ENCODE results near the gene TSHR. TPM values are rescaled to one million over a fixed set of nuclear protein-coding genes. Genes with fewer than 3 reads are reported as not detected.

Gene TSHR
- total RNA-seq, 1 experiment from 2014 or later: not detected

DNA sequence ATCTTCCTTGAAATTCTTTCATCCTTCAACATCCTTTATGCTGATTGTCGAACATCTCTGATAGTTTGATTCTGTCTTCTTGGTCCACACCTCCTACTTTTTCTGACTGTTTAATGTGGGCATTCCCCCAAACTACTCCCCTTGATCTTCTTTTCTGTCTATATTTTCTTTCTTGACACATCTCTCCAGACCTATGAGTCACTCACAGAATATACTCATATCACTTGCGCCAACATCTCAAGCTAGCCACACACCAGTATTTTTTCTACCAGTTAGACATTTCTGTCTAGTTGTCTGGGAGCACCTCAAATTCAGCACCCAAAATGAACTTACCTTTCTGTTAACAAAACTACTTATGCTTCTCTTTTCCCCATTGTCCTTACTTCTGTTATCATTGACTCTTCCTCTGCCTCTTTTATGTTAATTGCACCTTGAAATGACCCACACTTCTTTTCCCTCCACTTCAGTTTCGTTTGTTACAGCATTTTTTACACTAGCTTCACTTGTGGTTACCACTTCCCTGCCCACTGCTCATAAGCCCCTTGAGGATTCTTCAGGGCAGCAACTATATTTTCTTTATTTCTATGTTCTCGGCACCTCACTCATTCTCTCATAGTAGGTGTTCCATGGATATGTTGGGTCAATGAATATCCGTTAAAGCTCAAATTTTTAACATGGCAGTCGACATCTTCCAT lies 33.5 kb downstream of the TSHR start:
- ChIA-PET CTCF (interaction anchor here (1.4 to 4.1 kb wide), 2 partner anchors 8 to 175 kb away, joined by 4 to 39 read pairs; no protein-coding TSS in a partner anchor), POLR2A (no interaction called here)
- BruUV-seq (replicated peaks): no TSS peak

DNA sequence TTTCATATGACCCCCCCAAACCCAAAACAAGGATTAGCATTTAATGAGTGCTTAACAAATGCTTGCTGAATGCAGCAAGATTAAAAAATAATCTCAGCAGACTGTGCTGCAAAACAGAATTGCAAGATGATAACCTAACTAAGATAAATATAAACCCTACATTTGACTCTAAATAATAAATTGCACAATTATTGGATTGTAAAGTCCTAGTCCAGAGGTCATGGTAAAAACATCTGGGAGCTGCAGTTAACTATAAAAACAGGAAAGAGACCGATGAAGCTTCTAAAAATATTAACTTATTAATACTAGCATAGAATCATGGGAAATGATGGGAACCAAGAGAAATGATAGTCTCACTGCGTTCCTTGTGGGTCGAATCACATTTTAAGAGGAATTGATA lies 37.2 kb downstream of the TSHR start:
- ChIA-PET POLR2A (no interaction called here), RAD21 (ENCODE audit: low non-redundant PET in 1 of 2, low total read pairs in 2 of 2, uncharacterized antibody in 2 of 2, unreplicated experiment in 2 of 2) (no interaction called here), CTCF (no interaction called here)
- Histone ChIP-seq H3K4me2 (ENCODE audit: low read length) (no peak overlapping the region), H3K9me2 (ENCODE audit: insufficient read depth) (no peaks in the 10 kb centered on the region), H3K27ac (ENCODE audit: low read depth, low read length) (no peak overlapping the region), H3K4me3 (replicated peaks in 1 of 2; ENCODE audit: low read depth in 1 of 2, low read length in 2 of 2) (no peak overlapping the region), H2AFZ (ENCODE audit: low read depth, low read length, poor library complexity, severe bottlenecking) (no peak overlapping the region), H3K27me3 (ENCODE audit: insufficient read depth, low read length) (peaks cover 27% of the 10 kb centered on the region; the same call in 1 of the 2 replicates), H3K9ac (ENCODE audit: low read length) (no peak overlapping the region), H3K36me3 (ENCODE audit: control insufficient read depth in 1 of 2, insufficient read depth in 2 of 2, low read length in 2 of 2) (no peaks in the 10 kb centered on the region), H3K79me2 (ENCODE audit: insufficient read depth, low read length) (no peaks in the 10 kb centered on the region), H3K9me3 (ENCODE audit: control insufficient read depth in 1 of 2, insufficient read depth in 1 of 2, low read depth in 1 of 2, low read length in 2 of 2) (no peaks in the 10 kb centered on the region), H4K20me1 (ENCODE audit: insufficient read depth) (no peaks in the 10 kb centered on the region), H3K4me1 (ENCODE audit: control insufficient read depth in 1 of 2, insufficient read depth in 2 of 2, low read length in 2 of 2) (peaks cover 0 to 4% of the 10 kb centered on the region in 2 experiments; a peak in 2 of 4 replicates)
- no TSS peak for BruUV-seq (replicated peaks)
- DNase-seq (ENCODE audit: low read depth, low spot score): no peak
- intact Hi-C loops (cut with micrococcal nuclease): loop anchor here (10.0 kb wide), 1 partner anchor 938 kb away; no protein-coding TSS in a partner anchor
- no peak for ATAC-seq
- TF ChIP-seq SP1 (IDR thresholded peaks at IDR 0.05; ENCODE audit: low read depth) (no peak), RAD21 (IDR thresholded peaks at IDR 0.05; ENCODE audit: low read depth) (no peak), EZH2phosphoT487 (IDR thresholded peaks at IDR 0.05; ENCODE audit: borderline replicate concordance) (no peak), CEBPB (IDR thresholded peaks at IDR 0.05; ENCODE audit: low read depth) (no peak), CBX3 (IDR thresholded peaks at IDR 0.05; ENCODE audit: low read depth) (no peak), SIN3A (IDR thresholded peaks at IDR 0.05; ENCODE audit: low read depth) (no peak), ZFX (IDR thresholded peaks at IDR 0.05) (no peak), POLR2A (IDR thresholded peaks at IDR 0.05; ENCODE audit: borderline replicate concordance, extremely low read depth, insufficient read depth, insufficient read length) (no peak), JUND (IDR thresholded peaks at IDR 0.05) (no peak), FOSL1 (IDR thresholded peaks at IDR 0.05; ENCODE audit: low read depth) (no peak), YY1 (IDR thresholded peaks at IDR 0.05; ENCODE audit: extremely low read depth, insufficient replicate concordance, low read depth, low read length) (no peak), SRF (IDR thresholded peaks at IDR 0.05; ENCODE audit: low read depth) (no peak), ELF1 (IDR thresholded peaks at IDR 0.05; ENCODE audit: borderline replicate concordance, low read depth) (no peak)
- TF ChIP-seq, protein P1, sequence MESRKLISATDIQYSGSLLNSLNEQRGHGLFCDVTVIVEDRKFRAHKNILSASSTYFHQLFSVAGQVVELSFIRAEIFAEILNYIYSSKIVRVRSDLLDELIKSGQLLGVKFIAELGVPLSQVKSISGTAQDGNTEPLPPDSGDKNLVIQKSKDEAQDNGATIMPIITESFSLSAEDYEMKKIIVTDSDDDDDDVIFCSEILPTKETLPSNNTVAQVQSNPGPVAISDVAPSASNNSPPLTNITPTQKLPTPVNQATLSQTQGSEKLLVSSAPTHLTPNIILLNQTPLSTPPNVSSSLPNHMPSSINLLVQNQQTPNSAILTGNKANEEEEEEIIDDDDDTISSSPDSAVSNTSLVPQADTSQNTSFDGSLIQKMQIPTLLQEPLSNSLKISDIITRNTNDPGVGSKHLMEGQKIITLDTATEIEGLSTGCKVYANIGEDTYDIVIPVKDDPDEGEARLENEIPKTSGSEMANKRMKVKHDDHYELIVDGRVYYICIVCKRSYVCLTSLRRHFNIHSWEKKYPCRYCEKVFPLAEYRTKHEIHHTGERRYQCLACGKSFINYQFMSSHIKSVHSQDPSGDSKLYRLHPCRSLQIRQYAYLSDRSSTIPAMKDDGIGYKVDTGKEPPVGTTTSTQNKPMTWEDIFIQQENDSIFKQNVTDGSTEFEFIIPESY (IDR thresholded peaks at IDR 0.05; ENCODE audit: extremely low read depth, insufficient replicate concordance, low read length): no peak
- TF ChIP-seq, protein P2, sequence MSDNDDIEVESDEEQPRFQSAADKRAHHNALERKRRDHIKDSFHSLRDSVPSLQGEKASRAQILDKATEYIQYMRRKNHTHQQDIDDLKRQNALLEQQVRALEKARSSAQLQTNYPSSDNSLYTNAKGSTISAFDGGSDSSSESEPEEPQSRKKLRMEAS (IDR thresholded peaks at IDR 0.05): no peak
- TF ChIP-seq, protein P3, sequence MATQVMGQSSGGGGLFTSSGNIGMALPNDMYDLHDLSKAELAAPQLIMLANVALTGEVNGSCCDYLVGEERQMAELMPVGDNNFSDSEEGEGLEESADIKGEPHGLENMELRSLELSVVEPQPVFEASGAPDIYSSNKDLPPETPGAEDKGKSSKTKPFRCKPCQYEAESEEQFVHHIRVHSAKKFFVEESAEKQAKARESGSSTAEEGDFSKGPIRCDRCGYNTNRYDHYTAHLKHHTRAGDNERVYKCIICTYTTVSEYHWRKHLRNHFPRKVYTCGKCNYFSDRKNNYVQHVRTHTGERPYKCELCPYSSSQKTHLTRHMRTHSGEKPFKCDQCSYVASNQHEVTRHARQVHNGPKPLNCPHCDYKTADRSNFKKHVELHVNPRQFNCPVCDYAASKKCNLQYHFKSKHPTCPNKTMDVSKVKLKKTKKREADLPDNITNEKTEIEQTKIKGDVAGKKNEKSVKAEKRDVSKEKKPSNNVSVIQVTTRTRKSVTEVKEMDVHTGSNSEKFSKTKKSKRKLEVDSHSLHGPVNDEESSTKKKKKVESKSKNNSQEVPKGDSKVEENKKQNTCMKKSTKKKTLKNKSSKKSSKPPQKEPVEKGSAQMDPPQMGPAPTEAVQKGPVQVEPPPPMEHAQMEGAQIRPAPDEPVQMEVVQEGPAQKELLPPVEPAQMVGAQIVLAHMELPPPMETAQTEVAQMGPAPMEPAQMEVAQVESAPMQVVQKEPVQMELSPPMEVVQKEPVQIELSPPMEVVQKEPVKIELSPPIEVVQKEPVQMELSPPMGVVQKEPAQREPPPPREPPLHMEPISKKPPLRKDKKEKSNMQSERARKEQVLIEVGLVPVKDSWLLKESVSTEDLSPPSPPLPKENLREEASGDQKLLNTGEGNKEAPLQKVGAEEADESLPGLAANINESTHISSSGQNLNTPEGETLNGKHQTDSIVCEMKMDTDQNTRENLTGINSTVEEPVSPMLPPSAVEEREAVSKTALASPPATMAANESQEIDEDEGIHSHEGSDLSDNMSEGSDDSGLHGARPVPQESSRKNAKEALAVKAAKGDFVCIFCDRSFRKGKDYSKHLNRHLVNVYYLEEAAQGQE (IDR thresholded peaks at IDR 0.05; ENCODE audit: low read depth): no peak

More for the DNA sequence above, 33.5 kb downstream of the TSHR start:
- ATAC-seq (no peak), DNase-seq (ENCODE audit: low read depth, low spot score) (no peak)
- TF ChIP-seq EZH2phosphoT487 (IDR thresholded peaks at IDR 0.05; ENCODE audit: borderline replicate concordance): no peak
- 0 out of 2 replicates have a peak, but pooled peaks cover 17% of the 10 kb centered on the region for H3K27me3 ChIP-seq (ENCODE audit: insufficient read depth, low read length)
- no peaks in the 10 kb centered on the region for H4K20me1 ChIP-seq (ENCODE audit: insufficient read depth)
- H3K27ac ChIP-seq (ENCODE audit: low read depth, low read length): no peak overlapping the region
- H3K9me2 ChIP-seq (ENCODE audit: insufficient read depth): no peaks in the 10 kb centered on the region
- H3K9ac ChIP-seq (ENCODE audit: low read length): no peak overlapping the region
- H3K4me2 ChIP-seq (ENCODE audit: low read length): no peak overlapping the region
- no peaks in the 10 kb centered on the region for H3K36me3 ChIP-seq (ENCODE audit: control insufficient read depth in 1 of 2, insufficient read depth in 2 of 2, low read length in 2 of 2)
- RAD21 ChIA-PET (ENCODE audit: low non-redundant PET in 1 of 2, low total read pairs in 2 of 2, uncharacterized antibody in 2 of 2, unreplicated experiment in 2 of 2): no interaction called here
- peaks cover 0 to 10% of the 10 kb centered on the region in 2 experiments; a peak in 2 of 4 replicates for H3K4me1 ChIP-seq (ENCODE audit: control insufficient read depth in 1 of 2, insufficient read depth in 2 of 2, low read length in 2 of 2)
- no peak overlapping the region for H3K4me3 ChIP-seq (replicated peaks in 1 of 2; ENCODE audit: low read depth in 1 of 2, low read length in 2 of 2)
- no peaks in the 10 kb centered on the region for H3K79me2 ChIP-seq (ENCODE audit: insufficient read depth, low read length)
- no peaks in the 10 kb centered on the region for H3K9me3 ChIP-seq (ENCODE audit: control insufficient read depth in 1 of 2, insufficient read depth in 1 of 2, low read depth in 1 of 2, low read length in 2 of 2)
- H2AFZ ChIP-seq (ENCODE audit: low read depth, low read length, poor library complexity, severe bottlenecking): no peak overlapping the region
- intact Hi-C loops (cut with micrococcal nuclease): no loop called here

All from HCT116 (cell line).